ENCODE data around the gene RASGEF1C.

GRCh38 chr5:180053061-180053602, 155.9 kb downstream of the RASGEF1C start:
- no peak for TF ChIP-seq POLR2A (IDR thresholded peaks at IDR 0.05)
- TF ChIP-seq POLR2AphosphoS5 (IDR thresholded peaks at IDR 0.05): peak in 1 of 4 donors; percentile 9
- no peak for TF ChIP-seq CTCF (IDR thresholded peaks at IDR 0.05)
- no peak for TF ChIP-seq EP300 (IDR thresholded peaks at IDR 0.05)
